Bladder microvascular endothelial cell (primary cell): Measurements from ENCODE around the gene MRGPRF. TPM values are rescaled to one million over a fixed set of nuclear protein-coding genes. Genes with fewer than 3 reads are reported as not detected.

Experiments used
- total RNA-seq: library from RNA; depleted of rRNA; stranded (reverse); fragments of >200 nt; gene quantifications from 2 replicates; pipeline ENCODE4 v1.2.3, GENCODE V29; 2014

The MRGPRF gene
- total RNA-seq: under 0.01 and 0.06 TPM in 2 replicates

GRCh38 chr11:69013009-69013951, at the start of gene MRGPRF:
Gene MRGPRF (minus strand): TSS chr11:69013246. CDS start chr11:69009901, 3,345 bp downstream.

GRCh38 chr11:69048694-69049489, 35.8 kb upstream of the MRGPRF start, which contains the start of gene TPCN2:
Gene TPCN2 (plus strand): TSS chr11:69048932. CDS start chr11:69048998, 66 bp downstream.

GRCh38 chr11:68980776-68981065, 32.3 kb downstream of the MRGPRF start, which contains the start of gene MRGPRD:
Gene MRGPRD (minus strand): TSS chr11:68980986. CDS start chr11:68980986, 0 bp downstream.

Other genes starting within 250 kb of the MRGPRF start
- 94.2 and 214 TPM in 2 replicates for gene CPT1A, start 171.3 kb downstream of the MRGPRF start, total RNA-seq
- 58.9 and 69.9 TPM in 2 replicates for gene MRPL21, start 109.4 kb downstream of the MRGPRF start, total RNA-seq
- 7.3 and 13.5 TPM in 2 replicates for gene IGHMBP2, start 109.4 kb downstream of the MRGPRF start, total RNA-seq
- not detected in 2 replicates for gene MRGPRD, start 32.3 kb downstream of the MRGPRF start, total RNA-seq
- gene TPCN2, start 35.7 kb upstream of the MRGPRF start, total RNA-seq: 6.2 and 13.8 TPM in 2 replicates
- 0.38 TPM in 1 of 2 replicates, not detected in the other for gene SMIM38, start 142.7 kb upstream of the MRGPRF start, total RNA-seq